Ishikawa (cell line): Measurements from ENCODE around the gene CCDC141.

ENCODE experiments used
- FOXM1 ChIP-seq: IDR thresholded peaks from 2 replicates; pipeline ENCODE4 v1.6.1; 2012; ENCODE audit warnings: low read depth, borderline replicate concordance
- REST ChIP-seq: IDR thresholded peaks from 2 replicates; pipeline ENCODE4 v1.6.1; 2012; ENCODE audit warnings: low read depth, mild to moderate bottlenecking

DNA sequence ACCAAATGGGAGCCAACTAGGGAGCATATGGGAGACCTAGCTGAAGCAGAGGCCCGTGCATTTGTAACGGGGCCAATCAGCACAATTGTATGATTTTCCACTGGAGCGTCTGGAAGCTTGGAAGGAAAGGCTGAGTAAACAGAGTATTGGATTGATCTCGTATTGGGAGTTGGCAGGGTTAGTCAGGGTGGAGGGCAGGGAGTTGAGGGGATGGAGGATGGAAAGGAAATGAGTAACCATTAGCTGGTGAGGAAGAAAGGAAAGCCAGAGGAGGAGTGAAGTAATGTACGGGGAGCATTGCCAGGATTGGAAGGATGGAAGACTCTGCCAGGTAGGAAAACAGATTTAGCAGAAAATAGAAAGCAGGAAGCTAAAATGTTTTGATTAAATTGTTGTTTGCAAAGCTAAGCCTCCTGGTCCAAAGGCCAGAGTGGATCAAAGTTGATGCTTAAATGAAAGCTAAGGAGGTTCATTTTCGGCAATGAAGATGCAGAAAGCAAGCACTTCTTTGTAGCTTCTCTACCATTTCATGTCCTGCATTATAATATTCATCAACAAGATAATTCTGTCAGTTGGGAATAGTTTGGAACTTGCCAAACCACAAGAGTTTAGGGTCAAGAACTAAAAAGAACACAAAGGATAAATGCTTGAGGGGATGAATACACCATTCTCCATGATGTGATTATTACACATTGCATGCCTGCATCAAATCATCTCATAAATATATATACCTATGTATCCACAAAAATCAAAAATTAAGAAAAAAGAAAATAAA, 167.1 kb downstream of the CCDC141 start:
- TF ChIP-seq REST (no peak), FOXM1 (no peak)
